GM12878 (cell line): Measurements from ENCODE around the gene CCNB1. TPM values are rescaled to one million over a fixed set of nuclear protein-coding genes. Genes with fewer than 3 reads are reported as not detected.

Experiments
- ATAC-seq: fragments of 200-7000 bp; cut with Tn5 transposase; 3 replicates; pipeline ENCODE4 v1.9.1; 2020; ENCODE audit warnings: mild to moderate bottlenecking, moderate library complexity
- Bru-seq: library from RNA; stranded (reverse); fragments of 400-500 nt; gene quantifications from one replicate; lab custom pipeline; 2021; lab: Mats Ljungman, UMichigan
- BruChase-seq, 2 experiments: library from RNA; stranded (reverse); fragments of 400-500 nt; gene quantifications; one replicate each; lab custom pipeline; 2021; lab: Mats Ljungman, UMichigan
- BruUV-seq: library from RNA; stranded (reverse); fragments of 400-500 nt; replicated peaks from 2 replicates; lab custom pipeline; 2021; lab: Mats Ljungman, UMichigan
- CTCF ChIA-PET: fragments of 300-600 bp; sonication (Branson Sonifier 250); formaldehyde crosslinking; extraction: SDS; loops from one replicate; lab custom pipeline; 2021; ENCODE audit warnings: inconsistent platforms; lab: Yijun Ruan, JAX
- POLR2A ChIA-PET: fragments of 350-600 bp; formaldehyde crosslinking; extraction: SDS; loops from one replicate; lab custom pipeline; 2021; ENCODE audit warnings: inconsistent platforms; lab: Charles Lee
- RAD21 ChIA-PET: fragments of 300-600 bp; sonication (Branson Sonifier 250); formaldehyde crosslinking; loops from one replicate; lab custom pipeline; 2023; ENCODE audit warnings: antibody characterized with exemption; ENCODE audit not compliant: unreplicated experiment; lab: Charles Lee
- SMC1A ChIA-PET: fragments of 300-600 bp; sonication (Branson Sonifier 250); formaldehyde crosslinking; loops from one replicate; lab custom pipeline; 2023; ENCODE audit not compliant: unreplicated experiment, uncharacterized antibody; lab: Charles Lee
- DNase-seq: peaks from one replicate; pipeline ENCODE4 v3.0.0-alpha.2; 2011; ENCODE audit warnings: low read depth, low spot score
- FAIRE-seq: peaks from 3 replicates; lab custom pipeline; 2011; peaks lifted over from hg19 to GRCh38; lab: Jason Lieb, UNC
- H2AFZ ChIP-seq: 2 replicates; pipeline ENCODE4 v1.6.0; 2011; ENCODE audit warnings: low read depth, low read length, control low read depth; ENCODE audit not compliant: control insufficient read depth
- H3K27ac ChIP-seq: 2 replicates; pipeline ENCODE4 v1.5.1; 2011; ENCODE audit warnings: control low read depth; ENCODE audit not compliant: control insufficient read depth, insufficient read depth
- H3K27me3 ChIP-seq, 2 experiments: replicated peaks in 1 of 2; 2 replicates each; pipeline versions ENCODE4 v1.6.0 to v1.6.1; 2011; ENCODE audit warnings: low read length in 1 of 2; ENCODE audit not compliant: control insufficient read depth in 2 of 2, insufficient read depth in 2 of 2
- H3K36me3 ChIP-seq, 2 experiments: 2 replicates each; pipeline ENCODE4 v1.5.1; 2011; ENCODE audit warnings: low read length in 1 of 2; ENCODE audit not compliant: control insufficient read depth in 2 of 2, insufficient read depth in 2 of 2
- H3K4me1 ChIP-seq: 2 replicates; pipeline ENCODE4 v1.6.1; 2011; ENCODE audit warnings: mild to moderate bottlenecking, low read length, moderate library complexity, mixed read lengths; ENCODE audit not compliant: control insufficient read depth, insufficient read depth
- H3K4me2 ChIP-seq: 2 replicates; pipeline ENCODE4 v1.6.0; 2011; ENCODE audit warnings: control low read depth; ENCODE audit not compliant: control insufficient read depth, insufficient read depth
- H3K4me3 ChIP-seq: fragments of 200-600 bp; sonication (generic); 2 replicates; pipeline ENCODE4 v1.5.1; 2016
- H3K79me2 ChIP-seq: 2 replicates; pipeline ENCODE4 v1.6.0; 2011; ENCODE audit warnings: low read length; ENCODE audit not compliant: control insufficient read depth, insufficient read depth
- H3K9ac ChIP-seq: 2 replicates; pipeline ENCODE4 v1.8.0; 2011; ENCODE audit warnings: low read length, control low read depth, mixed read lengths; ENCODE audit not compliant: control insufficient read depth, insufficient read depth
- H3K9me3 ChIP-seq: replicated peaks from 3 replicates; pipeline ENCODE4 v1.5.1; 2011; ENCODE audit warnings: mild to moderate bottlenecking, low read length; ENCODE audit not compliant: control insufficient read depth, insufficient read depth
- H4K20me1 ChIP-seq: 2 replicates; pipeline ENCODE4 v1.6.0; 2011; ENCODE audit not compliant: control insufficient read depth, insufficient read depth
- BCL3 ChIP-seq: IDR thresholded peaks from 2 replicates; pipeline ENCODE4 v1.6.1; 2011; ENCODE audit warnings: borderline replicate concordance, low read depth, mild to moderate bottlenecking, moderate library complexity, low read length; ENCODE audit not compliant: insufficient read depth, poor library complexity, severe bottlenecking
- CEBPZ ChIP-seq: fragments of 150-350 bp; IDR thresholded peaks from 2 replicates; pipeline ENCODE4 v1.6.1; 2016; ENCODE audit warnings: low read depth, low read length
- JUNB ChIP-seq: IDR thresholded peaks from 2 replicates; pipeline ENCODE4 v1.6.1; 2016; ENCODE audit warnings: antibody characterized with exemption, mild to moderate bottlenecking
- MAX ChIP-seq: IDR thresholded peaks from 2 replicates; pipeline ENCODE4 v1.6.1; 2012; ENCODE audit warnings: low read depth, low read length, improper control_type of control experiment
- PRDM15 ChIP-seq: fragments of 450-650 bp; formaldehyde crosslinking; IDR thresholded peaks from 2 replicates; pipeline ENCODE4 v1.4.0; 2020; ENCODE audit warnings: mild to moderate bottlenecking, moderate library complexity
- ZBED1 ChIP-seq: IDR thresholded peaks from 2 replicates; pipeline ENCODE4 v1.6.1; 2016; ENCODE audit warnings: borderline replicate concordance
- WGBS: methylation state at CpG from one replicate; pipeline ENCODE4 v1.1.6; 2016; ENCODE audit warnings: low lambda C conversion rate; ENCODE audit not compliant: insufficient replicate concordance, insufficient coverage; ENCODE audit errors: missing lambda C conversion rate; 5-methylcytosine and 5-hydroxymethylcytosine counted together
- in situ Hi-C: fragments of 300-500 bp; cut with MboI; formaldehyde crosslinking; loops from 9 replicates; pipeline ENCODE4 v1.14.3; 2018; ENCODE audit warnings: mixed read lengths
- intact Hi-C: fragments of 100-400 bp; cut with micrococcal nuclease; formaldehyde crosslinking; loops from one replicate; pipeline ENCODE4 v1.14.2; 2022; ENCODE audit not compliant: unreplicated experiment
- long read RNA-seq, 2 experiments: library from polyadenylated mRNA; unstranded; transcript quantifications; one replicate each; pipeline ENCODE4 v2.0.0, GENCODE V29; 2019 to 2020
- polyA minus RNA-seq, 3 experiments: library from RNA; depleted of rRNA, polyadenylated mRNA; stranded (reverse); fragments of >200 nt; gene quantifications; 2 replicates each; pipeline ENCODE4 v1.2.3, GENCODE V29; 2011
- polyA plus RNA-seq, 11 experiments: library from polyadenylated mRNA; depleted of rRNA in 4 of 11; unstranded in 6 of 11; stranded (reverse) in 5 of 11; fragments of >200 nt; fragmentation: Nextera tagmentation in 4 of 11; fragmentation: Illumina TruSeq in 1 of 11; extraction: Ambion mirVana in 4 of 11; extraction: Trizol in 1 of 11; gene quantifications; 1 replicate in 1 of 11; 2 replicates in 10 of 11; pipeline versions ENCODE4 v1.2.1 to v1.2.3, GENCODE V29; 2011 to 2016; ENCODE audit warnings: inconsistent platforms in 2 of 11, missing spikeins in 2 of 11, low read depth in 1 of 11
- total RNA-seq, 4 experiments: library from RNA; depleted of rRNA in 3 of 4; stranded (reverse); fragments of >200 nt in 3 of 4; fragmentation: Illumina TruSeq in 1 of 4; extraction: Trizol in 1 of 4; gene quantifications; 2 replicates each; pipeline versions ENCODE4 v1.2.1 to v1.2.3, GENCODE V29; 2013 to 2021

CCNB1 gene
- 31.4 and 36.9 TPM in 2 replicates for total RNA-seq (2013; cell fraction: nucleolus; rRNA removed)
- 159 and 169 TPM in 2 replicates for total RNA-seq (2014; rRNA removed)
- total RNA-seq (2014; rRNA removed; fragmentation: Illumina TruSeq; extraction: Trizol): 162 and 169 TPM in 2 replicates
- total RNA-seq (2021): 148 and 160 TPM in 2 replicates
- 62.7 TPM for polyA plus RNA-seq (2011; ENCODE audit: low read depth)
- polyA plus RNA-seq (2011; rRNA removed): 227 and 259 TPM in 2 replicates
- 106 and 108 TPM in 2 replicates for polyA plus RNA-seq (2011; cell fraction: cytosol; rRNA removed)
- 132 and 148 TPM in 2 replicates for polyA plus RNA-seq (2011; cell fraction: nucleus; rRNA removed)
- polyA plus RNA-seq (2012): 93.6 and 94.3 TPM in 2 replicates
- 174 and 193 TPM in 2 replicates for polyA plus RNA-seq (2014; fragmentation: Illumina TruSeq; extraction: Trizol)
- polyA plus RNA-seq (2014; fragmentation: Nextera tagmentation; extraction: Ambion mirVana): 100 to 1,000 TPM; 312 to 375 TPM
- polyA plus RNA-seq (2014; rRNA removed): 141 and 148 TPM in 2 replicates
- polyA plus RNA-seq (2016; fragmentation: Nextera tagmentation; extraction: Ambion mirVana): 100 to 1,000 TPM; 400 to 403 TPM
- polyA minus RNA-seq (2011; rRNA and poly(A)+ RNA removed): 71.2 and 102 TPM in 2 replicates
- polyA minus RNA-seq (2011; cell fraction: cytosol; rRNA and poly(A)+ RNA removed): 35.0 and 54.4 TPM in 2 replicates
- 19.8 and 26.6 TPM in 2 replicates for polyA minus RNA-seq (2011; cell fraction: nucleus; rRNA and poly(A)+ RNA removed)
- Bru-seq, nascent RNA: percentile 82 among the genes with signal in this experiment
- BruChase-seq, experiment 1, labeled RNA remaining after a 6-hour chase: percentile 89 among the genes with signal in this experiment
- BruChase-seq, experiment 2, labeled RNA remaining after a 2-hour chase: percentile 91 among the genes with signal in this experiment
- long read RNA-seq, experiment 1, transcript CCNB1-201 (9 exons, 2,169 nt): major isoform, 289 of 320 reads
- long read RNA-seq, experiment 1, partial matches to known transcripts: 8 of 320 reads
- long read RNA-seq, experiment 1, other reads (novel, unspliced or antisense): 23 of 320 reads
- long read RNA-seq, experiment 2, transcript CCNB1-201 (9 exons, 2,169 nt): major isoform, 1,901 of 2,014 reads
- long read RNA-seq, experiment 2, partial matches to known transcripts: 30 of 2,014 reads
- long read RNA-seq, experiment 2, other reads (novel, unspliced or antisense): 80 of 2,014 reads

GRCh38 chr5:69166686-69167492 is at the start of gene CCNB1:
TSS of gene CCNB1 (plus strand) at chr5:69167150. CDS start at chr5:69167263, 113 bp downstream.
- in situ Hi-C loops (no loop called here), intact Hi-C loops (loop anchor here (2.0 to 10.0 kb wide), 3 partner anchors 22 to 198 kb away; partner anchors contain the start of genes AK6, CENPH, RAD17 and SLC30A5)
- Histone ChIP-seq H3K4me1 (no peaks in the 10 kb centered on the region), H3K79me2 (peaks cover 28% of the 10 kb centered on the region), H3K4me2 (peak within 1 kb of the TSS; percentile 88), H3K4me3 (peak within 1 kb of the TSS; percentile 86), H3K9me3 (no peaks in the 10 kb centered on the region; the same call in 2 of the 3 replicates), H3K36me3 (peaks cover 2% of the 10 kb centered on the region in 2 experiments; a peak in 1 of 4 replicates), H3K27me3 (no peaks in the 10 kb centered on the region), H4K20me1 (no peaks in the 10 kb centered on the region), H3K9ac (peak within 1 kb of the TSS; percentile 79), H2AFZ (peak within 1 kb of the TSS; percentile 96), H3K27ac (peak within 1 kb of the TSS; percentile 65)
- 1% methylated on average over 49 of the region's 50 CpGs for WGBS
- SMC1A ChIA-PET: interaction anchor here (0.6 to 1.6 kb wide), 6 partner anchors 23 to 352 kb away, joined by 3 to 6 read pairs (median 4); partner anchors contain the start of genes CDK7 and SLC30A5
- ATAC-seq: peak; percentile 99
- RAD21 ChIA-PET: interaction anchor here (0.6 to 1.4 kb wide), 6 partner anchors 23 to 168 kb away, joined by 3 to 9 read pairs (median 4); partner anchors contain the start of genes CDK7, CENPH and SLC30A5
- no TSS peak for BruUV-seq
- FAIRE-seq: peak; percentile 99
- POLR2A ChIA-PET: interaction anchor here (0.6 to 1.7 kb wide), 4 partner anchors 23 to 66 kb away, joined by 3 to 6 read pairs (median 3); partner anchors contain the start of gene CENPH
- peak; percentile 95 for DNase-seq
- CTCF ChIA-PET: interaction anchor here (0.6 to 2.0 kb wide), 7 partner anchors 12 to 171 kb away, joined by 3 to 6 read pairs (median 3); partner anchors contain the start of gene SLC30A5
- TF ChIP-seq JUNB (no peak), ZBED1 (no peak), BCL3 (no peak), PRDM15 (CRISPR knock-in tag) (no peak), CEBPZ (no peak), MAX (peak; percentile 96)
